GM12873 (cell line): ENCODE results near the gene NLN.

Experiments
- TF ChIP-seq, protein P1 (sequence below): IDR thresholded peaks from 2 replicates; pipeline ENCODE4 v1.5.1; 2012; ENCODE audit warnings: low read depth, mild to moderate bottlenecking, moderate library complexity, low read length, control low read depth; ENCODE audit not compliant: insufficient read depth; ENCODE audit errors: missing control alignments

The NLN gene

GRCh38 chr5:65721050-65721719 lies 820 bp upstream of the NLN start:
- TF ChIP-seq, protein P1, sequence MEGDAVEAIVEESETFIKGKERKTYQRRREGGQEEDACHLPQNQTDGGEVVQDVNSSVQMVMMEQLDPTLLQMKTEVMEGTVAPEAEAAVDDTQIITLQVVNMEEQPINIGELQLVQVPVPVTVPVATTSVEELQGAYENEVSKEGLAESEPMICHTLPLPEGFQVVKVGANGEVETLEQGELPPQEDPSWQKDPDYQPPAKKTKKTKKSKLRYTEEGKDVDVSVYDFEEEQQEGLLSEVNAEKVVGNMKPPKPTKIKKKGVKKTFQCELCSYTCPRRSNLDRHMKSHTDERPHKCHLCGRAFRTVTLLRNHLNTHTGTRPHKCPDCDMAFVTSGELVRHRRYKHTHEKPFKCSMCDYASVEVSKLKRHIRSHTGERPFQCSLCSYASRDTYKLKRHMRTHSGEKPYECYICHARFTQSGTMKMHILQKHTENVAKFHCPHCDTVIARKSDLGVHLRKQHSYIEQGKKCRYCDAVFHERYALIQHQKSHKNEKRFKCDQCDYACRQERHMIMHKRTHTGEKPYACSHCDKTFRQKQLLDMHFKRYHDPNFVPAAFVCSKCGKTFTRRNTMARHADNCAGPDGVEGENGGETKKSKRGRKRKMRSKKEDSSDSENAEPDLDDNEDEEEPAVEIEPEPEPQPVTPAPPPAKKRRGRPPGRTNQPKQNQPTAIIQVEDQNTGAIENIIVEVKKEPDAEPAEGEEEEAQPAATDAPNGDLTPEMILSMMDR = no peak

- TF ChIP-seq, protein P1 = no peak
Observed at GRCh38 chr5:65722575-65723403, 784 bp downstream of the NLN start.

DNA sequence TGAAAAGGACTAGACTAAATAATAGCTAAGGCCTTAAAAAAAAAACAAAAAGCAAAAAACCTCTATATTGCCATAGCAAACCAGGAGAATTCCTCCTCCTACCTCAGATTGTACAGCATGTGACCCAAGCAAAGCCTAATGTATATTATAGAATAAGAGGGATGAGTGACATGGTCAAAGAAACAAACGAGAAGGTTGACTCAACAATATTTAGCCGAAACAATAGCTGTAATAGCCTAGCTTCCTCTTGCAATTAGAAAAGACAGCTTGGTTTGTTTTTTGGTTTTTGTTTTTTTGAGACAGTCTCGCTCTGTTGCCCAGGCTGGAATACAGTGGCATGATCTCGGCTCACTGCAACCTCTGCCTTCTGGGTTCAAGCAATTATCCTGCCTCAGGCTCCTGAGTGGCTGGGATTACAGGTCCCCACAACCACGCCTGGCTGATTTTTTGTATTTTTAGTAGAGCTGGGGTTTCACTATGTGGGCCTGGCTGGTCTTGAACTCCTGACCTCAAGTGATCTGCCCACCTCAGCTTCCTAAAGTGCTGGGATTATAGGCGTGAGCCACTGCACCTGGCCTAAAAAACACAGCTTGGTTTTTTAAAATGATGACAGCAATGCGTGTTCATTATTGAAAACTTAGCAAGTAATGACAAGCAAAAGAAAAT lies 5.6 kb downstream of the NLN start:
- TF ChIP-seq, protein P1 = no peak

DNA sequence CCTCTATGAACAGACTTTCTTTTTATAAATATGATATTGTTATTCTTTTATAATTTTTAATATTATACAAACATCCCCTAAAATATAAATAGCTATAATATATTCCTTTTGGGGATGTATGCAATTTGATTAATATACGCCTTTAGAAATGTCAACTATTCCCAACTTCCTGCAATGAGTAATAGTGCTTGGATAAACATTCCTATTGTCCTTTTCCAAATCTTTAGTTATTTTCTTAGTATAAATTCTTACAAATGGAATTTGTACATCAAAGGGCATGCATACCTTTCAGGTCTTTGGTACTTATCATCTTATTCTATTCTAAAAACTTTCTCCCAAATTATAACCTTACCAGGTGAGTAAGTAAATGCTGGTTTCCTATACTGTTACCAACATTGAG lies 6.2 kb downstream of the NLN start:
- TF ChIP-seq, protein P1 = no peak

DNA sequence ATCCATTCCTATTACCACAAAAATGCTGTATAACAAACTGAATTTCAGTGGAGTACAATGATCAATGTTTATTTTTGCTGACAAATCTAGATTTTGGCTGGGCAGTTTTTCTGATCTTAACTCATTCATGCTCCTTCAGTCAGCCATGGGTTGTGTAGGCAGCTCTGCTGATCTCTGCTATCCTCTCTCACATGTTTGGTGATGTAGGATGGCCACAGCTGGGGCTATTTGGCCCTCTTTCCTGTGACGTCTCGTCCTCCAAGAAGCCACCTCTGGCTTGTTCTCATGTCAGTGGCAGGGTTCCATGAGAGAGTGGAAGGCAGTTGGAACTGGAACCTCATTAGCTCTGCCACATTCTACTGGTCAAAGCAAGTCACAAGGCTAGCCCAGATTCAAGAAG lies 8.9 kb downstream of the NLN start:
- TF ChIP-seq, protein P1 = no peak

GRCh38 chr5:65734921-65735320 lies 12.9 kb downstream of the NLN start:
- TF ChIP-seq, protein P1 = no peak

GRCh38 chr5:65736011-65736410 lies 14.0 kb downstream of the NLN start:
- TF ChIP-seq, protein P1 = no peak
